ENCODE measurements around the gene MEAF6.
"Not testable (repeated sequence)": the region's sequence is repeated elsewhere in the genome, so short reads cannot be mapped to it uniquely, and the experiment has no call there.

MEAF6 gene

DNA sequence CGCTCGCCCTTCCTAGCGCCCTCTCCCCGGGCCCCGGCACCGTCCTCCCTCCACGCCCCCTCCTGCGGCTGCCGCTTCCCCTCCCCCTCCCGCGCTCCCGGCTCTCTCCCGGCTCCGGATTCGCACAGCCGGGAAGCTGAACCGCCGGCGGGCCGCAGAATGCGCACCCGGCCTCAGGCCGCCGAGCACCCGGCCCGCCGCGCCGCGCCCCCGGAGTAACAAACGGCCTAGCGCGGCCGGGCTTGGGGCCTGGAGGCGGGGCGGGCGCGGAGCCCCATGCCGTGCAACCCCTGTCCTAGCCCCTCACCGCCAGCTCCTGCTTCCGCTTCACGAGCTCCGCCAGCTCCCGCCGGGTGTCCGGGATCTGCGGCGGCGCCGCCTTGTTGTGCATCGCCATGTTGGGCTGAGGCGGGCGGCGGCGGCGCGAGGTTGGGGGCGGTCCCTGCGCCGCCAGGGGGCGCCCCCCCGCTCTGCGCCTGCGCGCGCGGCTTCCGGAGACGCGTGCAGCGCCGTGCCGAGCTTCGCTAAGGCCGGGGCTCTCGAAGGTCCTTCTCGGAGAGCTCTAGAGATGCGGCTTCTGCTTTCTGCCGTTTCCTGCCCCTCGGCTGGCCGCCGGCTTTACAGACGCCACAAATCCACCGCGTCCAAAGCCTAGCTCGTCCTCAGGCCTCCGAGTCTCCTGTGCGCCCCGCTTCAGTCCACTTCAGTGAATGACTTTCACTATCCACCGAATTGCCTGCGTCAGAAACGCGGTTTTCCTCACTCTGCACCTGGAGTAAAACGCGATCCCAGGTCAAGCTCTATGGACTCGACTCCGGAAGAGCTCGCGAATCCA, at the start of gene MEAF6:
MEAF6 (minus strand) TSS at position 417 of the 835 bp plus-strand sequence; CDS start at position 397, 20 bp downstream.
- DNase-seq = peak; percentile 68

DNA sequence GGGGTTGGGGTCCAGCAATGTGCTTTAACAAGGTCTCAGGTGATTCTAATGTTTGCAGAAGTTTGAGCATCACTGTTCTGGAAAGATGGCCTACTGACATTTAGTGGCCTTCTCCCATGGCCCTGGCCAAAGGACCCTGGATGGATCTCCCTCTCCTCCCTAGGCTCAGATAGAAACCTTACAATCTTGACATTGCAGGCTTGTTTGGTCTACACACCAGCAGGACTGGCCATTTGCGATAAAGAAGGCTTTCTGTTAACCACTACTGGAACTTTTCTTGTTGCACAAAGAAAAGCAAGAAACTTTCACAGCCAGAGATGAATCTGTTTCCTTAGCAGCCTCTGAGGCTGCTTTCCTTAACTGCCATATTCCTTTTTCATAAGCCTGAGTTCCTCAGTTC, 48.4 kb upstream of the MEAF6 start:
- no peak for DNase-seq

DNA sequence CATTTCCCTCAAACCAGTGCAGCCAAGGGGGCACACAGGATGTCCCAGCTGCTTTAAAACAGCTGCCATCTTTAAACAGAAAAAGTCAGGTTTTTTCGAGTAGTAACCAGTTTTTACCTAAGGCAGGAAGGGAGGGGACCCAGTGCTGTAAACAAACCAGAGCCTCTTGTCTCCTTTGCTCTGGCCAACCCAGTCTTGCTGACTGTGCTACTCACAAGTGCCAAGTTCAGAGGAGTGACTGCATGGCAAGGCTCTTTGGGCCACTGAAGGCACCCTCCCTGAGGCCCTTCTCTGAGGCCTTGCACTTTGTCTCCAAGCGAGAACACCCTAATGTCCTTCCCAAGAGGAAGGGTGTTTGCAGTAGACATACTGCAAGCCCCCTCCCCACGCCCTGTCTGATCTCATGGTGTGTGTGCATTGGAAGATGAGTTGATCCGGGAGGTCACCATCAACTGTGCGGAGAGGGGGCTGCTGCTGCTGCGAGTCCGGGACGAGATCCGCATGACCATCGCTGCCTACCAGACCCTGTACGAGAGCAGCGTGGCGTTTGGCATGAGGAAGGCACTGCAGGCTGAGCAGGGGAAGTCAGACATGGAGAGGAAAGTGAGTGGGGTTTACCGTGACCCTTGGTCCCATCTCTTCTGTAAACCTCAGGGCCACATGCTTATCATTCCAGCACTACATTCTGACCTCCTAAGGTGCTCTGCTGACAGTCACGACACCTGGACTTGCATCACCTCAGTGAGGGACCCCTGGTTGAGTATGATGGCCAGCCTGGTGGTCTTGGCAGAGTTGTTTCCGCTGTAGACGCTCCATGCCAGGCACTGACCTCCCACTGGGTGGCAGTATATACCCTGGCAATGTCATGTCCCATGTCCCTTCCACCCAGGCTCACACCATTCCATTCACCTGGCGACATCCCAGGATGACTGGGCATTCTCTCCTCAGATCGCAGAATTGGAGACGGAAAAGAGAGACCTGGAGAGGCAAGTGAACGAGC, 46.9 kb upstream of the MEAF6 start:
- DNase-seq = no peak

DNA sequence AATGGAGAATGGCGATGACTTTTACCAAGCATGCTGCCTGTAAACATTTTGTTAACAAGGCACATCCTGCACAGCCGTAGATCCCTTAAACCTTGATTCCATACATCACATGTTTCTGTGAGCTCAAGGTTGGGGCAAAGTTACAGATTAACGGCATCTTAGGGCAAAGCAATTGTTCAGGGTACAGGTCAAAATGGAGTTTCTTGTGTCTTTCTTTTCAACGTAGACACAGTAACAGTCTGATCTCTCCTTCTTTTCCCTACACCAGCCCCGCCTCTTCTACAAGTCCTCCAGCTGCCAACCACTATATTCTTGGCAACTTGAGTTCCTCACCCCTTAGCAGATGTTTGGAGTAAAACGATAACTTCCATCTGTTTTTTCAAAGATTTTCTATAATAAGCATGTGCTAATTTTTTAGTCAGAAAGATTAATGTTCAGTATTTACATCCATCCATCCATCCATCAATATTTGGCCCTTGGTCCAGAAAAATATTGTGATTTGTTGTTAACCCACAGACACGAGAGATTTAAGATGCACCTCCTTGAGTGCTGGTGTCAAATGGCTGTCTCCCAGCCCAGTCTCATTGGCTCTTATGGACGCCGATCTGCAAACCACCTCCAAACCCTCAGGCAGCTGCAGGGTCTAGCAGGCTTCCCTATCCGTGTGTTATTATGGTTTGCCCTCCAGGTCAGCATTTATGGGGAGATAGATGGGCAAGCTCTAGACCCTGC, 46.0 kb upstream of the MEAF6 start:
- DNase-seq = no peak

DNA sequence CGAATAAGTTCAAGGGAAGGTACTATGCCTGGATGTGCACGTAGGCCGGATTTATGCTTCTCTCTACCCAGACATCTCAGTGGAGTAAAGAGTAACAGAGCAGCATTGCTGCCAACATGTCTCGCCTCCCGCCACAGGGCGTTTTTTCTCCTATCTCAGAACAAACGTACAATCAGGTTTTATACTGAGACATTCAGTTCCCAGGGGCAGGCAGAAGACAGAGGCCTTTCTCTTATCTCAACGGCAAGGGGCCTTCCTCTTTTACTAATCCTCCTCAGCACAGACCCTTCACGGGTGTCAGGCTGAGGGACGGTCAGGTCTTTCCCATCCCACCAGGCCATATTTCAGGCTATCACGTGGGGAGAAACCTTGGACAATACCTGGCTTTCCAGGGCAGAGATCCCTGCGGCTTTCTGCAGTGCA, 45.4 kb upstream of the MEAF6 start:
- DNase-seq = not testable (repeated sequence)

DNA sequence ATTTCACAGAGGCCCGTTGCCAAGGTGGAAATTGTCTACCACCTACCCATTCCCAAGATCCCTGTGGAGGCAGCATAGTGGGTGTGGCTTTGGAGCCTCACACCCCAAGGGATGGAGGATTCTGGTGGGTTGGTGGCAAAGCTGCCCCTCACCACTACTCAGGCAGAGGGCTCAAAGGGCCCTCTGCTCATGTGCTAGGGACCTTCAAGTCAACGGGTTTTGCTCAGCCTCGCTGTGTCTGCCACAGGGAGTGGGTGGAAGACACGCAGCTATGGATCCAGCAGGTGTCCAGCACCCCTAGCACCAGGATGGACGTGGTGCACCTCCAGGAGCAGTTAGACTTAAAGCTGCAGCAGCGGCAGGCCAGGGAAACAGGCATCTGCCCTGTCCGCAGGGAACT, 44.5 kb upstream of the MEAF6 start:
- DNase-seq = no peak

DNA sequence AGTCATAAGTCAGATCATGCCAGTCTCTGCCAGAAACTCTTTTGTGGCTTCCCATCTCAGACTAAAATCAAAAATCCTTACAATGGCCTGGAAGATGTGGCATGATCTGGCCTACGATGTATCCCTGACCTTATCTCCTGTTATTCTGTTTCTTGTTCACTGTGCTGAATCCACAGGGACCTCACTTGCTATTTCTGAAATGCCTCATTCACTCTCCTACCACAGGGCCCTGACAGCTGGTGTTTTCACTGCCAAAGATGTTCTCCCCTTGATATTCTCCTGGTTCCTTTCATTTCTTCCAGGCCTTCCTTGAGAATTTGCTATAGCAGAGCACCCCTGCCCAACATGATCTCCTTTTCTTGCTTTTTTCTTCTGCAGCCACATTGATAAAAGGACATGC, 43.8 kb upstream of the MEAF6 start:
- no peak for DNase-seq

DNA sequence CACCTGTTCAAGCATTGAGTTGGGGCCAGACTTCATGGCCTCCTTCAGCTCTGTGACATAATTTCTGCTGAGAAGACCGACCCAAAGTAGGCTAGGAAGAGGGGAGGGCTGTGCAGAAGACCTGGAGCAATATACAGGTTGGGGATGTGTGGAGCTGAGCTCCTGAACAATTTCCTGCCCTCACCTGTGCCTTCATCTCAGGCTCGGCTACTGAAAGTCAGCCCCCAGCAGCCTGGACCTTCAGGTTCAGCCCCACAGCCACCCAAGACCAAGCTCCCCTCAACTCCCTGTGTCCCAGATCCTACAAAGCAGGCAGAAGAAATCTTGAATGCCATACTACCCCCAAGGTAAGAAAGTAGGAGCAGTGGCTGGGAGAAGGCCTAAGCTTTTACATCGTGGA, 42.8 kb upstream of the MEAF6 start:
- no peak for DNase-seq

DNA sequence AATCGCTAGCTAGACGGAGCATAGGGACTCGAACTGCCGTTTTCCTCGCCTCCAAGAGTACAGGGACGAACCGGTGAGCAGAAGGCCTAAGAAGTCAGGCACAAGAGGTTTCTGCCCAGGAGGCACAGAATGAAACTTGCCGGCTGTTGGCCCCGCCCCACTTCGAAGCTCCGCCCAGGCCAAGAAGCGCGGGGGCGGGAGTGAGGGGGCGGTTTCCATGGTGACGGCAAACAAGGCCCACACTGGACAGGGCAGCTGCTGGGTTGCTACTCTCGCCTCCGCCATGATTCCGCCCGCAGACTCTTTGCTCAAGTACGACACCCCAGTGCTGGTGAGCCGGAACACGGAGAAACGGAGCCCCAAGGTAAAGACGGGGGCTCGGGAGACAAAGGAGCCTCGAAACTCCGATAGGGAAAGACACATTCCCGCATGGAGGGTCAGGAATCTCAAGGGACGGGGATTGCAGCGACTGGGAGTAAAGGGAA, 42.2 kb upstream of the MEAF6 start, which contains the start of gene DNALI1:
DNALI1 (plus strand) TSS at position 229 of the 485 bp plus-strand sequence; CDS start at position 284, 55 bp downstream.
- DNase-seq = peak; percentile 71

DNA sequence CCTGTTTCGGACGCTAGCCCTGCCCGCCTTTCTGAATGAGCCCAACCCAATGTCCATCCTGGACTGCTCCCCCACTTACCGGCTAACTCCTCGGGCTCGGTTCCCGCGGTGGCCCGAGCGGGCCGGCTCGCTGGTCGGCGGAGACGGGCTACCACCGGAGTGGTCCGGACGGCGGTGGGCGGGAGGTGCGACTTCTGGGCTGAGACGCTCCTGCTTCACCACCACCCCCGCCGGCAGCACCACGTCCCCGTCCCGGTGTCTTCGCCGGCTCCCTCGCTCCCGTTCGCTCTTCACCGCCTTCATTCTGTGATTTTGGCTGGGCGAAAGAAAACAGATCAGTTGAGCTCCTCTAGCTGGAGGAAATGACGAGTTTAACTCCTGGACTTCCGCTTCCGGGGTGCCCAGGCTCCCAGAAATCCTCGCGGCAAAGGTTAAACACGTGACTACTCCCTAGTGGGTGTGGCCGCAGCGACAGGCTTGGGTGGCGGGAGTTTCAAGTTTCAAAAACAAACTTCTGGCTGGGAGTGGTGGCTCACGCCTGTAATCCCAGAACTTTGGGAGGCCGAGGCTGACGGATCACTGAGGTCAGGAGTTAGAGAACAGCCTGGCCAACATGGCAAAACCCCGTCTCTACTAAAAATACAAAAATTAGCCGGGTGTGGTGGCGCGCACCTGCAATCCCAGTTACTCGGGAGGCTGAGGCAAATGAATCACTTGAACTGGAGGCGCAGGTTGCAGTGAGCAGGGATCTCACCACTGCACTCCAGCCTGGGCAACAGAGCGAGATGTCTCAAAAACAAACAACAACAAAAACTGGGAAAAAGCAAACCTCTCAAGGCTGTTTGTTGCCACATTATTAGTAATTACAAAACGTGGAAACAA, 39.6 kb upstream of the MEAF6 start, which contains the start of gene SNIP1:
SNIP1 (minus strand) TSS at position 367 of the 882 bp plus-strand sequence; CDS start at position 303, 64 bp downstream.
- DNase-seq = peak; percentile 84

DNA sequence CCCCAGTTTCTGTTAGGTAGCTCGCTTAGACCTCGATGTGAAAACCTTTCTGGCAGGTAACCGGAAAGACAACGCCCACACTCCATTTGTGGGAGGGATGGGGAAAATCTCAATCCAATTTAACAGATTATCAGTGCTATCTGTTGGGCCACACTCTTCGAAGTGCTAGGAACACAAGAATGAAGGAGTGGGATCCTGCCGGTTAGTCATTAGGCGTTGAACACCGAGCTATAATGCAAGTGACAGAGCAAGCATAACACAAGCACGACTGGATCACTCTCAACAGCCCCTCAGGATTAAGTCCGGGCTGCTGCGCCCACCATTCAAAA, 39.0 kb upstream of the MEAF6 start:
- no peak for DNase-seq

DNA sequence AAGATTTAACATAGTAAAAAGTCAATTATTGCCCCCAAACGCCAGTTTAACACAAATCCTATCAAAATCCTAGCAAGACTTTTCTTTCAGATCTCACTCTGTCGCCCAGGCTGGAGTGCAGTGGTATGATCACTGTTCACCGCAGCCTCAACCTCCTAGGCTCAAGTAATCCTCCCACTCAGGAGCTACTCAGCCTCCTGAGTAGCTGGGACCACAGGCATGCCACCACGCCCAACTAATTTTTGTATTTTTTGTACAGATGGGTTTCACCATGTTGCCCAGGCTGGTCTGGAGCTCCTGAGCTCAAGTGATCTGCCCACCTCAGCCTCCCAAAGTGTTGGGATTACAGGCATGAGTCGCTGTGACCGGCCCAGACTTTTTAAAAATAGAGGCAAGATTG, 34.8 kb upstream of the MEAF6 start:
- DNase-seq = no peak

DNA sequence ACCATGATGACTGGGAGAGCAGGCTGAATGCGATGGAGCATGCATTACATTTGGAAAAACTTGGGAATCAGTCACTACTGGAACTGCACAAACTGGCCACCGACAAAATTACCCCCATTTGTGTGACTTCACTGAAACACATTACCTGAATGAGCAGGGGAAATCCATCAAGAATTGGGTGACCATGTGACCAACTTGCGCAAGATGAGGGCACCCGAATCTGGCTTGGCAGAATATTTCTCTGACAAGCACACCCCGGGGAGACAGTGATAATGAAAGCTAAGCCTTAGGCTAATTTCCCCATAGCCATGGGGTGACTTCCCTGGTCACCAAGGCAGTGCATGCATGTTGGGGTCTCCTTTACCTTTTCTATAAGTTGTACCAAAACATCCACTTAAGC, 30.5 kb upstream of the MEAF6 start:
- no peak for DNase-seq

DNA sequence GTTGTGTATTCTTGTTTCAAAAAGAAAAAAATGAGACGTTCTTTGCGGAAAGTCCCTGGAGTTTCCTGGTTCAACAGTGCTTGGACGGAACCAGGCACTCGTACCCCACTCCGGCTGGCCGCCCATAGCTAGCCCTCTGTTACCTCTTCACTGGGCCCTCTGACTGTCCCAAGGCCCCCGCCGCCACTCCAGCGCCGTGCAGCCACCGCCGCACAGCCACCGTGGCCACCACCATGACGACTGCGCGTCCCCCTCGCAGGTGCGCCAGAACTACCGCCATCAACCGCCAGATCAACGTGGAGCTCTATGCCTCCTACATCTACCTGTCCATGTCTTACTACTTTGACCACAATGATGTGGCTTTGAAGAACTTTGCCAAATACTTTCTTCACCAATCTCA, 30.0 kb upstream of the MEAF6 start:
- no peak for DNase-seq

DNA sequence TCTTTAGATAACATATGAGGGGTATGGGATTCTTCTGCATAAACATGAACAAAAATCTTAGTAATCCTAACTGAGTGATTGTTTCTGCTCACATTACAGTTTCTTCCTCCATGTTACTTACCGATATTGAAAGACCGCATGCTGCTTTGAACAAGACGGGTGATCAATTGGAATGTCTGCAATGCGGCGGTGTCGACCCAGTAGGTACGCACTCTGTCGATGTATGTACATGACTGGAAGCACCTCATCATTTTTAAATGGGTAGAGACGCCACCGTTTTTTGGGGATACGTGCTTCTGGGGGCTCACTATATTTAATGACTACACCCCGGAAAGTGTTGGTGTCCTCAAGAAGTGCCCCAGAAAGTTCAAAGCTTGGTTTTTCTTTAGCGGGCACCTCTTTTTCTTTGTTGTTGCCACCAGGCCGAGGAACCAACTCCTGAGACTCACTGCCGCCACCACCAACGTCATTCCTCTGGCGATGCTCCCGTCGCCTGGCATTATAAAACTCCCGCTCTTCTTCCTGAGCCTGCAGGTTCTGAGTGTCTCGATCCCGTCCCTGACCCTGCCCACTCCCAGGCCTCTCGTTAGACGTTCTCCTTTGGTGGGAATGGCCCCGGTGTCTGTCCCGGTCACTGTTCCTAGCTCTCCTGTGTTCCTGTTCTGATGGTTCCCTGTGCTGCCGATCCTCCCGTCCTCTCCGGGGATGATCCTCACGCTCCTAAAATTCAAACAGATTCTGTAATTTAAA, 25.6 kb upstream of the MEAF6 start:
- DNase-seq = no peak

DNA sequence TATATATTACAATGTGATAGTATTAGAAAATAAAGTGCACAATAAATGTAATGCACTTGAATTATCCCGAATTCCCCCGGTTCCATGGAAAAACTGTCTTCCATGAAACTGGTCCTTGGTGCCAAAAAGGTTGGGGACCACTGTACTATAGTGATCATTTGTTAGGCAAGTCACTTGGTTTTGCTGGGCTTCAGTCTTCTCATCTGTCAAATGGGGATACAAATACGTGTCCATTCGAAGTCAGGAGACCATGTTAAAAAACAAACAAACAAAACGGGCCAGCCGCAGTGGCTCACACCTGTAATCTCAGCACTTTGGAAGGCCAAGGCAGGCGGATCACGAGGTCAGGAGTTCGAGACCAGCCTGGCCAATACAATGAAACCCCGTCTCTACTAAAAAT, 24.6 kb upstream of the MEAF6 start:
- DNase-seq = not testable (repeated sequence)

DNA sequence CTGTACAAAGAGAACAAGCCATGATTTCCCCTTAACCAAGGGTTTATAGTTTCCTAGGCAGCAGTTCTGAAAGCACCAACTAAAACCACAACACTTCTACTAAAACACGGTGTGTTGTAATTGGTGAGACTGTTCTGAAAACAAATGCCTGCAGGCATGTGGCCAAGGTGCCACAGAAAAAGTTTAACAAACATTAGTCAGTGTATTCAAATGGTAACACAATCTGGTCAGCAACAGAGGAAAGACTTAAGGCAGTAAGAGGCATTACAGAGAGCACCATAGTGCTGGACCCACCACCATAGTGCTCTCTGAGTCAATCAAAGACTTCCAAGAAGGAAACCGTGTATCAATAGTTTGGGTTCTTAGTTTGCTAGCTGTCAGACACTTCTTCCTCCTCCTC, 22.8 kb upstream of the MEAF6 start:
- no peak for DNase-seq

DNA sequence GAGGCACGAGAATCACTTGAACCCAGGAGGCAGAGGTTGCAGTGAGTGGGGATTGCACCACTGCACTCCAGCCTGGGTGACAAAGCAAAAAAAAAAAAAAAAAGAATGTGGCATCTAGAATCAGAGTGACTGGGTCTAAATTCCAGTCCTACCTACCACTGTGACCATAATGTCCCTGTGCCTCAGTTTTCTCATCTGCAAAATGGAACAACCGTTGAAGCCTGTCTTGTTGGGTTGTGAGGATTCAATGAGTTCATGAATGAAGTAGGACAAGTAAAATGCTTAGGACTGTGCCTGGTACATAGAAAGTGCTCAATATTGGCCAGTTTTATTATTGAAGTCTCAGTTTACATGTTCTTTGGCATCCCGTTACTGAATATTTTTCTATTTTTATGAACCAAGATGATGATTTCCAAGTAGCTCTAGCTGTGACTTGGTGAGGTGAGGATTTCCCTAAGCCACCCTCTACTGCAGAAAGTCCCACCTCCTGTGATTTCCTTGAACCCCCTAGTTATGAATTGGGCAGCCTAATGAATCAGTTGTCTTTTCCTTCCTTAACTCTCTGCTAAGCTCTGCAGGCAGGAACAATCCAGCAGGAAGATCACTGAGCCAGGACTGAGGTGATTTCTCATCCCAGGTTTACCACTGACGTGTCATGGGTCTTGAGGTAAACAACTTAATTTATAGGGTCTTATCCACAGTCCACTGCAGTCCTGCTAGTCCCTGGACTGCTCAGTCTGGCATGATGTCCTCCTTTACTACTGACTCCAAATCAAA, 18.9 kb upstream of the MEAF6 start:
- DNase-seq = no peak

DNA sequence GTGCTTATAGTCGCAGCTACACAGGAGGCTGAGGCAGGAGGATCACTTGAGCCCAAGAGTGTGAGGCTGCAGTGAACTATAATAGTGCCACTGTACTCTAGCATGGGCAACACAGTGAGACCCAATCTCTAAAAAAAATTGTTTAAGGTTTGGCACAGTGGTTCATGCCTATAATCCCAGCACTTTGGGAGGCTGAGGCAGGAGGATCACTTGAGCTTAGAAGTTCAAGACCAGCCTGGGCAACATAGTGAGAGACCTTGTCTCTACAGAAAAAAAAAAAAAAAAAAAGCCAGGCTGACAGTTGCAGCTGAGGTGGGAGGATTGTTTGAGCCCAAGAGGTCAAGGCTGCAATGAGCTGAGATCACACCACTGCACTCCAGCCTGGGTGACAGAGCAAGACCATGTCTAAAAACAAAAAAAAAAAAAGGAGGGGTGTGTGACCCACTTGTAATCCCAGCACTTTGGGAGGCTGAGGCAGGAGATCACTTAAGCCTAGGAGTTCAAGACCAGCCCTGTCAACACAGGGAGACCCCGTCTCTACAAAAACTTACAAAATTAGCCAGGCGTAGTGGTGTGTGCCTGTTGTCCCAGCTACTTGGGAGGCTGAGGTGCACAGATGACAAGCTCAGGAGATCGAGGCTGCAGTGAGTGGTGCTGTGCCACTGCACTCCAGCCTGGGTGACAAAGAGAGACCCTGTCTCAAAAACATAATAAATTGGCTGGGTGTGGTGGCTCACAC, 18.0 kb upstream of the MEAF6 start:
- DNase-seq = not testable (repeated sequence)

Data from SHP77 treated with DMSO at 0.1 percent for 48 hours (cell line).